Mucosa of rectum (tissue), 2 donors: Measurements from ENCODE around the gene STX11.

ENCODE experiments used
- H3K27ac ChIP-seq, 2 donors: one replicate each; pipeline ENCODE4 v1.7.0; 2013; ENCODE audit warnings: inconsistent platforms in 2 of 2, low read depth in 2 of 2, low read length in 2 of 2
- H3K27me3 ChIP-seq, 2 donors: one replicate each; pipeline ENCODE4 v1.7.0; 2013; ENCODE audit warnings: low read length in 2 of 2; ENCODE audit not compliant: control insufficient read depth in 2 of 2, insufficient read depth in 2 of 2
- H3K36me3 ChIP-seq, 2 donors: one replicate each; pipeline ENCODE4 v1.7.0; 2013; ENCODE audit warnings: low read length in 2 of 2; ENCODE audit not compliant: control insufficient read depth in 2 of 2, insufficient read depth in 2 of 2
- H3K4me1 ChIP-seq, 2 donors: one replicate each; pipeline ENCODE4 v1.7.0; 2013; ENCODE audit warnings: low read length in 2 of 2, mild to moderate bottlenecking in 1 of 2; ENCODE audit not compliant: control insufficient read depth in 2 of 2, insufficient read depth in 2 of 2
- H3K4me3 ChIP-seq, 2 donors: one replicate each; pipeline ENCODE4 v1.7.0; 2013; ENCODE audit warnings: low read length in 2 of 2
- H3K9ac ChIP-seq, 2 donors: one replicate each; pipeline ENCODE4 v1.7.0; 2013; ENCODE audit warnings: low read length in 2 of 2, low read depth in 1 of 2, mild to moderate bottlenecking in 1 of 2
- H3K9me3 ChIP-seq, 2 donors: one replicate each; pipeline ENCODE4 v1.7.0; 2013; ENCODE audit warnings: low read length in 2 of 2; ENCODE audit not compliant: control insufficient read depth in 2 of 2
- donor health status: healthy.
- donor health status: Normal muscosa, but diverticular disease.

Gene STX11

GRCh38 chr6:144149894-144150709 is at the start of gene STX11:
Gene STX11 (plus strand): TSS chr6:144150517. CDS start chr6:144186628, 36,111 bp downstream.
- peak within 1 kb of the TSS; percentile 59 to 72 for H3K9ac ChIP-seq
- H3K4me1 ChIP-seq = peaks cover 5 to 11% of the 10 kb centered on the region in 2 donors
- no peaks in the 10 kb centered on the region for H3K36me3 ChIP-seq
- H3K27ac ChIP-seq = peak within 1 kb of the TSS; percentile 70 to 77
- peak within 1 kb of the TSS; percentile 71 to 72 for H3K4me3 ChIP-seq
- H3K27me3 ChIP-seq = peaks cover 6 to 16% of the 10 kb centered on the region in 2 donors
- no peaks in the 10 kb centered on the region for H3K9me3 ChIP-seq

GRCh38 chr6:144103026-144103563 is 47.2 kb upstream of the STX11 start:
- H3K27ac ChIP-seq = no peak overlapping the region
- H3K27me3 ChIP-seq = no peaks in the 10 kb centered on the region
- H3K9ac ChIP-seq = no peak overlapping the region
- no peak overlapping the region for H3K4me3 ChIP-seq
- H3K9me3 ChIP-seq = no peaks in the 10 kb centered on the region
- H3K4me1 ChIP-seq = no peaks in the 10 kb centered on the region
- no peaks in the 10 kb centered on the region for H3K36me3 ChIP-seq

- Histone ChIP-seq H3K9me3 (no peaks in the 10 kb centered on the region), H3K4me1 (no peaks in the 10 kb centered on the region), H3K27ac (no peak overlapping the region), H3K27me3 (no peaks in the 10 kb centered on the region), H3K9ac (no peak overlapping the region), H3K4me3 (no peak overlapping the region), H3K36me3 (no peaks in the 10 kb centered on the region)
Observed at GRCh38 chr6:144104488-144104887, 45.8 kb upstream of the STX11 start.

GRCh38 chr6:144104898-144105487 is 45.3 kb upstream of the STX11 start:
- no peak overlapping the region for H3K4me3 ChIP-seq
- H3K9ac ChIP-seq = no peak overlapping the region
- H3K36me3 ChIP-seq = no peaks in the 10 kb centered on the region
- no peaks in the 10 kb centered on the region for H3K27me3 ChIP-seq
- no peaks in the 10 kb centered on the region for H3K9me3 ChIP-seq
- no peak overlapping the region for H3K27ac ChIP-seq
- H3K4me1 ChIP-seq = no peaks in the 10 kb centered on the region

GRCh38 chr6:144106206-144106605 is 44.1 kb upstream of the STX11 start:
- H3K4me3 ChIP-seq = no peak overlapping the region
- H3K9me3 ChIP-seq = no peaks in the 10 kb centered on the region
- H3K27me3 ChIP-seq = no peaks in the 10 kb centered on the region
- H3K27ac ChIP-seq = no peak overlapping the region
- no peak overlapping the region for H3K9ac ChIP-seq
- no peaks in the 10 kb centered on the region for H3K36me3 ChIP-seq
- no peaks in the 10 kb centered on the region for H3K4me1 ChIP-seq

- no peak overlapping the region for H3K9ac ChIP-seq
- H3K27me3 ChIP-seq = no peaks in the 10 kb centered on the region
- H3K9me3 ChIP-seq = no peaks in the 10 kb centered on the region
- H3K27ac ChIP-seq = no peak overlapping the region
- no peaks in the 10 kb centered on the region for H3K4me1 ChIP-seq
- no peaks in the 10 kb centered on the region for H3K36me3 ChIP-seq
- no peak overlapping the region for H3K4me3 ChIP-seq
Observed at GRCh38 chr6:144110210-144110609, 40.1 kb upstream of the STX11 start.

GRCh38 chr6:144113366-144113765 is 37.0 kb upstream of the STX11 start:
- no peaks in the 10 kb centered on the region for H3K27me3 ChIP-seq
- H3K27ac ChIP-seq = no peak overlapping the region
- no peaks in the 10 kb centered on the region for H3K36me3 ChIP-seq
- no peaks in the 10 kb centered on the region for H3K9me3 ChIP-seq
- H3K9ac ChIP-seq = no peak overlapping the region
- H3K4me3 ChIP-seq = no peak overlapping the region
- no peaks in the 10 kb centered on the region for H3K4me1 ChIP-seq

GRCh38 chr6:144115219-144115618 is 35.1 kb upstream of the STX11 start:
- H3K36me3 ChIP-seq = no peaks in the 10 kb centered on the region
- no peak overlapping the region for H3K4me3 ChIP-seq
- no peaks in the 10 kb centered on the region for H3K9me3 ChIP-seq
- H3K9ac ChIP-seq = no peak overlapping the region
- no peak overlapping the region for H3K27ac ChIP-seq
- no peaks in the 10 kb centered on the region for H3K4me1 ChIP-seq
- no peaks in the 10 kb centered on the region for H3K27me3 ChIP-seq

GRCh38 chr6:144119376-144119775 is 30.9 kb upstream of the STX11 start:
- H3K4me3 ChIP-seq = no peak overlapping the region
- H3K9ac ChIP-seq = no peak overlapping the region
- no peak overlapping the region for H3K27ac ChIP-seq
- H3K36me3 ChIP-seq = no peaks in the 10 kb centered on the region
- no peaks in the 10 kb centered on the region for H3K9me3 ChIP-seq
- H3K4me1 ChIP-seq = no peaks in the 10 kb centered on the region
- H3K27me3 ChIP-seq = no peaks in the 10 kb centered on the region

- H3K27me3 ChIP-seq = no peaks in the 10 kb centered on the region
- H3K27ac ChIP-seq = no peak overlapping the region
- no peaks in the 10 kb centered on the region for H3K36me3 ChIP-seq
- H3K9me3 ChIP-seq = no peaks in the 10 kb centered on the region
- no peaks in the 10 kb centered on the region for H3K4me1 ChIP-seq
- no peak overlapping the region for H3K4me3 ChIP-seq
- no peak overlapping the region for H3K9ac ChIP-seq
Observed at GRCh38 chr6:144122861-144123260, 27.5 kb upstream of the STX11 start.
